ENCODE measurements around the gene SH3PXD2B.

Gene SH3PXD2B

GRCh38 chr5:172426086-172426485 lies 28.2 kb downstream of the SH3PXD2B start:
- TF ChIP-seq ZBTB7A (IDR thresholded peaks at IDR 0.05; ENCODE audit: low read depth): no peak
- TF ChIP-seq USF1 (IDR thresholded peaks at IDR 0.05): no peak
- no peak for TF ChIP-seq FOXM1 (IDR thresholded peaks at IDR 0.05; ENCODE audit: borderline replicate concordance, low read depth)
- TF ChIP-seq RAD21 (IDR thresholded peaks at IDR 0.05; ENCODE audit: low read depth): no peak
- TF ChIP-seq TEAD4 (IDR thresholded peaks at IDR 0.05): no peak
- no peak for TF ChIP-seq EGR1 (IDR thresholded peaks at IDR 0.05)
- TF ChIP-seq EP300 (IDR thresholded peaks at IDR 0.05; ENCODE audit: borderline replicate concordance): no peak
- no peak for TF ChIP-seq CREB1 (IDR thresholded peaks at IDR 0.05; ENCODE audit: low read depth)
- no peak for TF ChIP-seq TCF12 (IDR thresholded peaks at IDR 0.05; ENCODE audit: low read depth)
- TF ChIP-seq NFIC (IDR thresholded peaks at IDR 0.05): no peak
- no peak for TF ChIP-seq MAX (IDR thresholded peaks at IDR 0.05)
- no peak for TF ChIP-seq REST (IDR thresholded peaks at IDR 0.05; ENCODE audit: low read depth)
- no peak for TF ChIP-seq CEBPB (IDR thresholded peaks at IDR 0.05)
- TF ChIP-seq YY1 (IDR thresholded peaks at IDR 0.05; ENCODE audit: low read depth): no peak
- no peak for TF ChIP-seq TAF1 (IDR thresholded peaks at IDR 0.05; ENCODE audit: low read depth)

GRCh38 chr5:172425402-172425801 lies 28.9 kb downstream of the SH3PXD2B start:
- no peak for TF ChIP-seq TEAD4 (IDR thresholded peaks at IDR 0.05)

GRCh38 chr5:172424808-172425207 lies 29.5 kb downstream of the SH3PXD2B start:
- TF ChIP-seq CEBPB (IDR thresholded peaks at IDR 0.05) (no peak), NFIC (IDR thresholded peaks at IDR 0.05) (no peak), FOXM1 (IDR thresholded peaks at IDR 0.05; ENCODE audit: borderline replicate concordance, low read depth) (no peak)

- TF ChIP-seq REST (IDR thresholded peaks at IDR 0.05; ENCODE audit: low read depth) (no peak), ZBTB7A (IDR thresholded peaks at IDR 0.05; ENCODE audit: low read depth) (no peak), NFIC (IDR thresholded peaks at IDR 0.05) (no peak), EGR1 (IDR thresholded peaks at IDR 0.05) (no peak), USF1 (IDR thresholded peaks at IDR 0.05) (no peak), CEBPB (IDR thresholded peaks at IDR 0.05) (no peak), RAD21 (IDR thresholded peaks at IDR 0.05; ENCODE audit: low read depth) (no peak), YY1 (IDR thresholded peaks at IDR 0.05; ENCODE audit: low read depth) (no peak), TAF1 (IDR thresholded peaks at IDR 0.05; ENCODE audit: low read depth) (no peak), MAX (IDR thresholded peaks at IDR 0.05) (no peak), FOXM1 (IDR thresholded peaks at IDR 0.05; ENCODE audit: borderline replicate concordance, low read depth) (no peak), EP300 (IDR thresholded peaks at IDR 0.05; ENCODE audit: borderline replicate concordance) (no peak), TCF12 (IDR thresholded peaks at IDR 0.05; ENCODE audit: low read depth) (no peak), CREB1 (IDR thresholded peaks at IDR 0.05; ENCODE audit: low read depth) (no peak)
Measured at GRCh38 chr5:172424111-172424490, 30.2 kb downstream of the SH3PXD2B start.

GRCh38 chr5:172423379-172424110 lies 30.8 kb downstream of the SH3PXD2B start:
- TF ChIP-seq TEAD4 (IDR thresholded peaks at IDR 0.05) (no peak), USF1 (IDR thresholded peaks at IDR 0.05) (peak; percentile 66), CEBPB (IDR thresholded peaks at IDR 0.05) (no peak)

GRCh38 chr5:172422255-172422654 lies 32.1 kb downstream of the SH3PXD2B start:
- TF ChIP-seq CEBPB (IDR thresholded peaks at IDR 0.05) (no peak), TAF1 (IDR thresholded peaks at IDR 0.05; ENCODE audit: low read depth) (no peak), CREB1 (IDR thresholded peaks at IDR 0.05; ENCODE audit: low read depth) (no peak), REST (IDR thresholded peaks at IDR 0.05; ENCODE audit: low read depth) (no peak), MAX (IDR thresholded peaks at IDR 0.05) (no peak), ZBTB7A (IDR thresholded peaks at IDR 0.05; ENCODE audit: low read depth) (no peak), FOXM1 (IDR thresholded peaks at IDR 0.05; ENCODE audit: borderline replicate concordance, low read depth) (no peak), EGR1 (IDR thresholded peaks at IDR 0.05) (no peak)
